ENCODE results near the gene COMTD1. TPM values are rescaled to one million over a fixed set of nuclear protein-coding genes. Genes with fewer than 3 reads are reported as not detected.

Gene COMTD1
- 2.0 and 2.3 TPM in 2 replicates for polyA plus RNA-seq (2011; rRNA removed)
- 0.61 and 0.97 TPM in 2 replicates for polyA minus RNA-seq (2011; rRNA and poly(A)+ RNA removed)

GRCh38 chr10:75235375-75236177 is at the start of gene COMTD1:
COMTD1 (minus strand) TSS chr10:75235957; CDS start chr10:75235928, 29 bp downstream.
- peak; percentile 100 for TF ChIP-seq CTCF (IDR thresholded peaks at IDR 0.05; ENCODE audit: low read depth, low read length)
- no peaks in the 10 kb centered on the region for H3K27me3 ChIP-seq (ENCODE audit: control insufficient read depth, insufficient read depth, low read length)
- POLR2A ChIA-PET, result interaction anchor here (0.6 to 1.6 kb wide), 3 partner anchors 25 to 324 kb away, joined by 3 to 5 read pairs (median 4); partner anchors contain the start of genes SAMD8 and VDAC2

DNA sequence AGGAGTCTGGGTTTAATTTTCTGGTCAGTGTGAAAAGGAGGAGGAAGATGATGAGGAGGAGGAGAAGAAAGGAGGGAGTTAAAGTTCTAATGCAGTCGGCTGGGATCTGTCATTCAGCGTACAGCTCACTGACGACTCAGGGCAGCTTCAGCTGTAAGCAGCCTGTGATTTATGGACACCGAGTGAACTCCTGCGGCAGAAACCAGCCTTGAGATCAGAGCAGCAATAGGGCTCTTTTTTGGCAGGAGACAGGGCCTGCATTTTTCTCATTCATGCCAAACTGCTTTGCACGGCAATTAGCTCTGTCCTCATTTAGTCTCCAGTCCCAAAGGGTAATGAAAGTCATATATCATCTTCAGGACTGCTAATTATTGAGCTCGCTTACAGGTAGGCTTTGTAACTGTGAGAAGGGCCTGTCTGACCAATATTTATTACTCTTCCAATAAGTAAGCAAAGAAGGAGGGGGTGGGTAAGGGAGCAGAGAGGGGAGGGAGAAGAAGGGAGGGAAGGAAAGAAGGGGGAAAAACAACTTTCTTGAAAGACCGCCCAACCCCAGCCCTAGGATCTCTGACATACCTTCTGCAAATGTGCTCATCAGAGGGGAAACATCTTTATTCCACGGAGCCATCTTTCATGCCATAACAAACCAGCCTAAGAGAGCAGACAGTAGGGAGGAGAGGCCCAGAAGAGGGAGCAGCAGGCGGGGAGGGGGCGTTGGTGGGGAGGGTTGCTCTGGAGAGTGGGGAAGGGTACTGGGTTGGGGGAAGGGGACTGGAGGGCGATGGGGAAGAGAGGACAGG is 48.1 kb upstream of the COMTD1 start:
- no peak overlapping the region for H3K27ac ChIP-seq (ENCODE audit: low read depth, low read length)
- peaks cover 11% of the 10 kb centered on the region for H3K9me3 ChIP-seq (ENCODE audit: control insufficient read depth, insufficient read depth, low read length)
- ChIA-PET POLR2A (interaction anchor here (0.7 to 1.8 kb wide), 3 partner anchors 10 to 118 kb away, joined by 4 to 9 read pairs (median 6); partner anchors contain the start of gene ZNF503), CTCF (interaction anchor here (0.8 to 1.7 kb wide), 2 partner anchors 111 to 1036 kb away, joined by 6 read pairs; no protein-coding TSS in a partner anchor)
- no peak overlapping the region for H3K4me3 ChIP-seq (ENCODE audit: low read depth, low read length)
- TF ChIP-seq CTCF (IDR thresholded peaks at IDR 0.05; ENCODE audit: low read depth, low read length), result no peak
- H3K27me3 ChIP-seq (ENCODE audit: control insufficient read depth, insufficient read depth, low read length), result peaks cover 30% of the 10 kb centered on the region
- no peak for DNase-seq (ENCODE audit: low read depth, low spot score)

More at GRCh38 chr10:75235375-75236177, at the start of gene COMTD1:
- CTCF ChIA-PET, result interaction anchor here (0.5 to 3.4 kb wide), 41 partner anchors 8 to 1208 kb away, joined by 3 to 36 read pairs (median 3); partner anchors contain the start of gene SAMD8
- peak within 1 kb of the TSS; percentile 66 for H3K4me3 ChIP-seq (ENCODE audit: low read depth, low read length)
- DNase-seq (ENCODE audit: low read depth, low spot score), result peak; percentile 57
- H3K9me3 ChIP-seq (ENCODE audit: control insufficient read depth, insufficient read depth, low read length), result no peaks in the 10 kb centered on the region; the same call in 1 of the 2 replicates
- no peak within 1 kb of the TSS for H3K27ac ChIP-seq (ENCODE audit: low read depth, low read length)

GRCh38 chr10:75283078-75283670 is 47.4 kb upstream of the COMTD1 start:
- DNase-seq (ENCODE audit: low read depth, low spot score), result no peak
- POLR2A ChIA-PET, result interaction anchor here (0.7 to 1.8 kb wide), 2 partner anchors 11 to 12 kb away, joined by 6 to 9 read pairs; no protein-coding TSS in a partner anchor

GRCh38 chr10:75281974-75282373 is 46.2 kb upstream of the COMTD1 start:
- no peak overlapping the region for H3K27ac ChIP-seq (ENCODE audit: low read depth, low read length)
- H3K27me3 ChIP-seq (ENCODE audit: control insufficient read depth, insufficient read depth, low read length), result peaks cover 16% of the 10 kb centered on the region
- CTCF ChIA-PET, result no interaction called here
- POLR2A ChIA-PET, result interaction anchor here (0.6 kb wide), 1 partner anchor 109 kb away, joined by 5 read pairs; no protein-coding TSS in a partner anchor
- no peak overlapping the region for H3K4me3 ChIP-seq (ENCODE audit: low read depth, low read length)
- no peak for TF ChIP-seq CTCF (IDR thresholded peaks at IDR 0.05; ENCODE audit: low read depth, low read length)
- no peak for DNase-seq (ENCODE audit: low read depth, low spot score)
- no peaks in the 10 kb centered on the region for H3K9me3 ChIP-seq (ENCODE audit: control insufficient read depth, insufficient read depth, low read length)

More at GRCh38 chr10:75283078-75283670, 47.4 kb upstream of the COMTD1 start:
- H3K9me3 ChIP-seq (ENCODE audit: control insufficient read depth, insufficient read depth, low read length), result peaks cover 10% of the 10 kb centered on the region
- no peak overlapping the region for H3K27ac ChIP-seq (ENCODE audit: low read depth, low read length)
- CTCF ChIA-PET, result interaction anchor here (0.8 kb wide), 1 partner anchor 1035 kb away, joined by 6 read pairs; no protein-coding TSS in a partner anchor
- TF ChIP-seq CTCF (IDR thresholded peaks at IDR 0.05; ENCODE audit: low read depth, low read length), result no peak
- H3K4me3 ChIP-seq (ENCODE audit: low read depth, low read length), result no peak overlapping the region
- peaks cover 26% of the 10 kb centered on the region for H3K27me3 ChIP-seq (ENCODE audit: control insufficient read depth, insufficient read depth, low read length)
